Astrocyte (in vitro differentiated cells and primary cell): ENCODE data around the gene KRT82. TPM values are rescaled to one million over a fixed set of nuclear protein-coding genes. Genes with fewer than 3 reads are reported as not detected.
A peak's percentile ranks its signal among the peaks of the same experiment; 100 is the strongest.

Experiments used
- DNase-seq: peaks from one replicate; pipeline ENCODE4 v3.0.0-alpha.2; 2010; ENCODE audit warnings: low read depth
- FAIRE-seq: peaks from 2 replicates; lab custom pipeline; 2011; peaks lifted over from hg19 to GRCh38; lab: Jason Lieb, UNC
- H2AFZ ChIP-seq: 2 replicates; pipeline ENCODE4 v1.6.0; 2012; ENCODE audit warnings: low read depth, low read length, inconsistent platforms
- H3K27ac ChIP-seq: 2 replicates; pipeline ENCODE4 v1.5.1; 2011; ENCODE audit warnings: low read depth, low read length, inconsistent platforms
- H3K27me3 ChIP-seq: 2 replicates; pipeline ENCODE4 v1.6.0; 2011; ENCODE audit warnings: low read length, inconsistent platforms; ENCODE audit not compliant: insufficient read depth
- H3K36me3 ChIP-seq: 2 replicates; pipeline ENCODE4 v1.5.1; 2011; ENCODE audit warnings: low read length, inconsistent platforms; ENCODE audit not compliant: insufficient read depth
- H3K4me1 ChIP-seq: 2 replicates; pipeline ENCODE4 v1.5.1; 2011; ENCODE audit warnings: low read length, inconsistent platforms; ENCODE audit not compliant: insufficient read depth
- H3K4me2 ChIP-seq: 2 replicates; pipeline ENCODE4 v1.6.0; 2012; ENCODE audit warnings: low read length, inconsistent platforms
- H3K4me3 ChIP-seq: 2 replicates; pipeline ENCODE4 v1.5.1; 2011; ENCODE audit warnings: low read depth, mild to moderate bottlenecking, low read length, inconsistent platforms; ENCODE audit not compliant: insufficient read depth
- H3K79me2 ChIP-seq: 2 replicates; pipeline ENCODE4 v1.6.0; 2012; ENCODE audit warnings: mild to moderate bottlenecking, low read length, inconsistent platforms; ENCODE audit not compliant: insufficient read depth
- H3K9ac ChIP-seq: 2 replicates; pipeline ENCODE4 v1.6.0; 2012; ENCODE audit warnings: mild to moderate bottlenecking, low read length, inconsistent platforms
- H3K9me3 ChIP-seq: 2 replicates; pipeline ENCODE4 v1.5.1; 2012; ENCODE audit warnings: low read depth, mild to moderate bottlenecking, low read length, inconsistent platforms; ENCODE audit not compliant: insufficient read depth
- H4K20me1 ChIP-seq: 2 replicates; pipeline ENCODE4 v1.6.0; 2012; ENCODE audit warnings: low read length, inconsistent platforms; ENCODE audit not compliant: insufficient read depth
- H3K27ac Mint-ChIP-seq: one replicate; pipeline ENCODE4 v1.8.0; 2021; ENCODE audit warnings: mild to moderate bottlenecking, mixed read lengths; ENCODE audit not compliant: unreplicated experiment
- H3K27me3 Mint-ChIP-seq: one replicate; pipeline ENCODE4 v1.8.0; 2021; ENCODE audit warnings: low read depth, mixed read lengths; ENCODE audit not compliant: unreplicated experiment
- H3K36me3 Mint-ChIP-seq: one replicate; pipeline ENCODE4 v1.8.0; 2021; ENCODE audit warnings: low read depth, mixed read lengths; ENCODE audit not compliant: unreplicated experiment
- H3K4me1 Mint-ChIP-seq: one replicate; pipeline ENCODE4 v1.8.0; 2021; ENCODE audit warnings: low read depth, mixed read lengths; ENCODE audit not compliant: unreplicated experiment
- H3K4me3 Mint-ChIP-seq: one replicate; pipeline ENCODE4 v1.8.0; 2021; ENCODE audit warnings: mild to moderate bottlenecking, moderate library complexity, mixed read lengths; ENCODE audit not compliant: unreplicated experiment
- H3K9me3 Mint-ChIP-seq: one replicate; pipeline ENCODE4 v1.8.0; 2021; ENCODE audit warnings: mild to moderate bottlenecking, mixed read lengths; ENCODE audit not compliant: unreplicated experiment
- CTCF ChIP-seq: IDR thresholded peaks from 2 replicates; pipeline ENCODE4 v1.5.1; 2011; ENCODE audit warnings: low read depth, mild to moderate bottlenecking, inconsistent platforms, low read length, moderate library complexity; ENCODE audit not compliant: insufficient read depth
- EZH2 ChIP-seq: IDR thresholded peaks from 2 replicates; pipeline ENCODE4 v1.6.1; 2012; ENCODE audit warnings: mild to moderate bottlenecking, low read length, inconsistent platforms; ENCODE audit not compliant: insufficient read depth
- total RNA-seq: library from RNA; stranded (reverse); gene quantifications from 2 replicates; pipeline ENCODE4 v1.2.1, GENCODE V29; 2021

The KRT82 gene
- total RNA-seq, 1 donor from 2014 or later, result not detected

- FAIRE-seq, result no peak
Measured at GRCh38 chr12:52352951-52353350, 53.2 kb downstream of the KRT82 start.

GRCh38 chr12:52351196-52352059 lies 54.7 kb downstream of the KRT82 start:
- H3K9me3 ChIP-seq, result no peaks in the 10 kb centered on the region
- no peaks in the 10 kb centered on the region for H3K79me2 ChIP-seq
- no peak for FAIRE-seq
- no peak overlapping the region for H3K9ac ChIP-seq
- H2AFZ ChIP-seq, result no peak overlapping the region
- Mint-ChIP-seq H3K9me3 (no peaks in the 10 kb centered on the region), H3K36me3 (no peaks in the 10 kb centered on the region), H3K27me3 (peaks cover 70% of the 10 kb centered on the region), H3K4me3 (peak overlapping the region; percentile 18), H3K27ac (no peak overlapping the region), H3K4me1 (peaks cover 2% of the 10 kb centered on the region)
- no peak overlapping the region for H3K4me2 ChIP-seq
- H3K4me1 ChIP-seq, result no peaks in the 10 kb centered on the region
- H3K4me3 ChIP-seq, result no peak overlapping the region
- no peaks in the 10 kb centered on the region for H4K20me1 ChIP-seq
- no peak for TF ChIP-seq EZH2
- TF ChIP-seq CTCF, result no peak
- no peaks in the 10 kb centered on the region for H3K36me3 ChIP-seq
- H3K27ac ChIP-seq, result no peak overlapping the region
- peaks cover 41% of the 10 kb centered on the region for H3K27me3 ChIP-seq
- DNase-seq, result no peak

More at GRCh38 chr12:52352951-52353350, 53.2 kb downstream of the KRT82 start:
- no peaks in the 10 kb centered on the region for H3K36me3 Mint-ChIP-seq
- Histone ChIP-seq H3K36me3 (no peaks in the 10 kb centered on the region), H3K4me2 (no peak overlapping the region), H3K27ac (no peak overlapping the region), H3K4me1 (no peaks in the 10 kb centered on the region), H3K9ac (no peak overlapping the region), H2AFZ (no peak overlapping the region), H3K9me3 (no peaks in the 10 kb centered on the region), H4K20me1 (no peaks in the 10 kb centered on the region), H3K27me3 (peaks cover 41% of the 10 kb centered on the region), H3K79me2 (no peaks in the 10 kb centered on the region), H3K4me3 (no peak overlapping the region)
- no peaks in the 10 kb centered on the region for H3K9me3 Mint-ChIP-seq
- no peak overlapping the region for H3K27ac Mint-ChIP-seq
- peaks cover 2% of the 10 kb centered on the region for H3K4me1 Mint-ChIP-seq
- peaks cover 60% of the 10 kb centered on the region for H3K27me3 Mint-ChIP-seq
- H3K4me3 Mint-ChIP-seq, result no peak overlapping the region
- no peak for DNase-seq
- no peak for TF ChIP-seq EZH2
- TF ChIP-seq CTCF, result no peak

DNA sequence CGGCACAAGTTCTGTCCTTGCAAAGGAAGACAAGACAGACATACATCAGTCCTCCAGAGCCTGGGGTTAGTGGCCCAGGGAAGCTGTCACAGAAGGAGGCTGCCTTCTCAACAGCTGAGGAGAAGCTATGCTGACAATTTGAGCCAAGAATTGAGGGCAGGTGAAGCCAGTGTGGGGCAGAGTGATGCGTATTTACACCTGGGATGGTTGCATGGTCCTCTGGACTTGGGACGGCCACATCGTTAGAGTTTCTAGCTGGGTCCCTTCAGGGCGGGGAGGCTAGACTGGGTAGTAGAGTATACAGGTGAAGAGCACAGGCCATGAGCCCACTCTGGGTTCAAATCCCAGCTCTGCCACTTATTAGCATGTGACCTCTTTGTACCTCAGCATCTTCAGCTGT lies 55.3 kb downstream of the KRT82 start:
- H3K4me1 ChIP-seq, result no peaks in the 10 kb centered on the region
- FAIRE-seq (no peak), DNase-seq (no peak)
- no peaks in the 10 kb centered on the region for H3K9me3 ChIP-seq
- H3K9ac ChIP-seq, result no peak overlapping the region
- no peak overlapping the region for H3K27ac ChIP-seq
- Mint-ChIP-seq H3K9me3 (no peaks in the 10 kb centered on the region), H3K4me1 (peaks cover 2% of the 10 kb centered on the region), H3K27me3 (peaks cover 71% of the 10 kb centered on the region), H3K4me3 (no peak overlapping the region), H3K36me3 (no peaks in the 10 kb centered on the region), H3K27ac (no peak overlapping the region)
- no peak for TF ChIP-seq CTCF
- no peak for TF ChIP-seq EZH2
- no peak overlapping the region for H2AFZ ChIP-seq
- H3K27me3 ChIP-seq, result peaks cover 41% of the 10 kb centered on the region
- no peak overlapping the region for H3K4me3 ChIP-seq
- no peaks in the 10 kb centered on the region for H3K79me2 ChIP-seq
- no peak overlapping the region for H3K4me2 ChIP-seq
- H4K20me1 ChIP-seq, result no peaks in the 10 kb centered on the region
- H3K36me3 ChIP-seq, result no peaks in the 10 kb centered on the region
